ENCODE measurements around the gene EFNA1.

The EFNA1 gene

DNA sequence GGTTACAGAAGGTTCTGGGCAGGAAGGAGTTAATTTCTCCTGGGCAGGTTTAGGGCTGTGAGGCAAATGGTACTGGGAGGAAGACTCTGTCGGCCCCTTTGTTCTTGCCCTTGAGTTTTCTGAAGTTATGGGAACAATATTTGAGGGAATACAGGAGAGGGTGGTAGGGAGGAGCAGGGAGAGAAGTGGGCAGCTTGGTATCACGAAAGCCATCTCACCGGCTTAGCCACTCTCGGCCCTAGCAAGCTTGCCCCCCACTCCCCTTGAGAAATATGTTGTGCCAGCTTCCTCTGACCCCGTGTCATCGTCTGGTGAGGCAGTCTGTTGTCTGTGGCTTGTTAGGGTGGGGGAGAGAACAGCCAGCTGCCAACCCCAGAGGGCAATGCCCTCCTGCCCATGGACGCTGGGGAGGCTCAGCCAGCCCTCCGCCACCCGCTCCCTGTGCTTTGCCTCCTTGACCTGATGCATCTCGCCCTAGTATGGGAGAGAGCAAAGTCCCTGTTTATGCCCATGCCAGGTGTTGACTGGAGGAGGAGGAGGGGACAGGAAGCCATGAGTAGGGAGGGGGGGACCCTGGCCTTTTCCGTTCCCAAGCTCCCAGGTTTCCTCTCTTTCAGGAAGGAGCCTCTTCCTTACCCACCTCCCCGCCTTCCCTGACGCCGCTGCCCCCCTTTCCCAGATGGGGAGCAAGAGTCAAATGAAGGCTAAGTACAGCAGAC is 1.2 kb downstream of the EFNA1 start:
- no peaks in the 10 kb centered on the region for H3K9me3 Mint-ChIP-seq

DNA sequence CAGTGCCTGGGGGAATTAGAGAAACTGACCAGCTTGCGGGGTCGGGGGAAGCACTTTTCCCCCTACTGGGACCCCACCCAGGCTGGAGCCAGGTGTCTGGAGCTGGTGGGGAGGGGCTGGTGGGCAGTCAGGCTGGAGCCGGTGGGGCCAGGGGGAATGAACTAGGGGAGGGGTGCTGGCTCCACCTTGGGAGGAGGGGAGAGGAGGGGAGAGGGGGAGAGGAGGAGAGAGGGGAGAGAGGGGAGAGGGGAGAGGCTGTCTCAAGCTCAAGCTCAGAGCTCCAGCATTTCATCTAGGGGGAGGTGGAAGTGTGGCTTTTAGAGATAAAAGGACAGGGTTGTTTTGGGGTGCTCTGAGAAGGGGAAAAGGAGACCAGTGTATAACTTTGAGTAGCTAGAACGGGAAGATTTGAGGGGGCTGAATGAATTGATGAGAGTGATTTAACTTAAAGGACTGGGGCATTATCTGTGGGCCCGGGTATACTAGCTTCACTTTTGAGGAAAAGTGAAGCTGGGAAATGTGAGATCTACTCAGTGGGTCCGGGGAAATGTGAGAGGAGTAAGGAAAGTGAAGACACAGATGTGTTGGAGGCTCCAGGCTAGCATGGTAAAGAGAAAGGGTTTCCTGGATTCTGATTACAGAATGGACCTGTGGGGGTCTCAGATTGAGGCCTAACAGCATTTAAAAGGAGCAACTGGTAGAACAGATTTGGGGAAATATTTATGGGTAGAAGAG is 2.8 kb downstream of the EFNA1 start:
- no peak for ATAC-seq
- Mint-ChIP-seq H3K4me3 (no peak overlapping the region), H3K4me1 (peaks cover 45% of the 10 kb centered on the region)

More for the DNA sequence above, 1.2 kb downstream of the EFNA1 start:
- Mint-ChIP-seq H3K27me3 (peaks cover 39% of the 10 kb centered on the region), H3K27ac (no peak overlapping the region), H3K4me3 (peak overlapping the region; percentile 58 to 65), H3K4me1 (peaks cover 37% of the 10 kb centered on the region)
- ATAC-seq (no peak), DNase-seq (no peak)

DNA sequence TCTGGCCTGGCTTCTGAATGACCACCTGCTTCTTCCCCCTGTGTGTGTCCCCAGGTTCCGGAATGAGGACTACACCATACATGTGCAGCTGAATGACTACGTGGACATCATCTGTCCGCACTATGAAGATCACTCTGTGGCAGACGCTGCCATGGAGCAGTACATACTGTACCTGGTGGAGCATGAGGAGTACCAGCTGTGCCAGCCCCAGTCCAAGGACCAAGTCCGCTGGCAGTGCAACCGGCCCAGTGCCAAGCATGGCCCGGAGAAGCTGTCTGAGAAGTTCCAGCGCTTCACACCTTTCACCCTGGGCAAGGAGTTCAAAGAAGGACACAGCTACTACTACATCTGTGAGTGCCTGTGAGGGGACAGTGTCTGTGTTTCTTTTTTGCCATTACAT is 3.6 kb downstream of the EFNA1 start:
- peaks cover 44% of the 10 kb centered on the region for H3K4me1 Mint-ChIP-seq

More for the DNA sequence above, 2.8 kb downstream of the EFNA1 start:
- Mint-ChIP-seq H3K27ac (no peak overlapping the region), H3K27me3 (peaks cover 33% of the 10 kb centered on the region), H3K9me3 (no peaks in the 10 kb centered on the region)
- DNase-seq = no peak

DNA sequence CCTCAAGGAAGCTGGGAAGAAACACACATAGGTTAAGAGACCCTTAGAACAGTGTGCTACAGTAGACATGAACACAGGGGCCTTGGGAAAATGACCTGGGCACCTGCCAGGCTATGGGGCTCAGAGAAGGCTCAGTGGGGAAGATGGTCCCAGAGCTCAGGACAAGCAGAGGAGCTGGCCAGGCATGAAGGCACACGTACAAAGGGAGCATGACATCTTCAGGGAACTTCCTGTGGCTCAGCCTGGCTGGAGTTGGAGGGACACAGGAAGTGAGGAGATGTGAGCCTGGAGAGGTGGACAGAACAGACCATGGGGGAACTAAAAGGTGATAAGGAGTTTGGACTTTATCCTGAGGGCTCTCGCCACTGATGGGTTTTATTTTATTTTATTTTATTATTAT is 4.2 kb downstream of the EFNA1 start:
- Mint-ChIP-seq H3K4me1 (peaks cover 42% of the 10 kb centered on the region), H3K9me3 (no peaks in the 10 kb centered on the region), H3K4me3 (no peak overlapping the region), H3K27ac (no peak overlapping the region), H3K27me3 (peaks cover 19% of the 10 kb centered on the region)
- DNase-seq = no peak
- ATAC-seq = no peak

More for the DNA sequence above, 3.6 kb downstream of the EFNA1 start:
- DNase-seq (no peak), ATAC-seq (no peak)
- peaks cover 25% of the 10 kb centered on the region for H3K27me3 Mint-ChIP-seq
- no peaks in the 10 kb centered on the region for H3K9me3 Mint-ChIP-seq
- H3K4me3 Mint-ChIP-seq = no peak overlapping the region
- no peak overlapping the region for H3K27ac Mint-ChIP-seq

DNA sequence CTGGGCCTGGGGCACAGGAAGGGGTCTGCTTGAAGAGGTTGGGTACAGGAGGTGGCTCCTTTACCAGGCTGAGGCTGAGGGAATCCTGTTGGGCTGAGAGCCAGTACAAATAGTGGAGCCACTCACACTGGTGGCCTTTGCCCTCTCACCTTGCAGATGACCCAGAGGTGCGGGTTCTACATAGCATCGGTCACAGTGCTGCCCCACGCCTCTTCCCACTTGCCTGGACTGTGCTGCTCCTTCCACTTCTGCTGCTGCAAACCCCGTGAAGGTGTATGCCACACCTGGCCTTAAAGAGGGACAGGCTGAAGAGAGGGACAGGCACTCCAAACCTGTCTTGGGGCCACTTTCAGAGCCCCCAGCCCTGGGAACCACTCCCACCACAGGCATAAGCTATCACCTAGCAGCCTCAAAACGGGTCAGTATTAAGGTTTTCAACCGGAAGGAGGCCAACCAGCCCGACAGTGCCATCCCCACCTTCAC is 6.2 kb downstream of the EFNA1 start:
- H3K4me1 Mint-ChIP-seq = peaks cover 43% of the 10 kb centered on the region
- H3K27me3 Mint-ChIP-seq = no peaks in the 10 kb centered on the region
- no peak overlapping the region for H3K4me3 Mint-ChIP-seq
- no peak for ATAC-seq
- H3K9me3 Mint-ChIP-seq = no peaks in the 10 kb centered on the region
- no peak for DNase-seq
- no peak overlapping the region for H3K27ac Mint-ChIP-seq

DNA sequence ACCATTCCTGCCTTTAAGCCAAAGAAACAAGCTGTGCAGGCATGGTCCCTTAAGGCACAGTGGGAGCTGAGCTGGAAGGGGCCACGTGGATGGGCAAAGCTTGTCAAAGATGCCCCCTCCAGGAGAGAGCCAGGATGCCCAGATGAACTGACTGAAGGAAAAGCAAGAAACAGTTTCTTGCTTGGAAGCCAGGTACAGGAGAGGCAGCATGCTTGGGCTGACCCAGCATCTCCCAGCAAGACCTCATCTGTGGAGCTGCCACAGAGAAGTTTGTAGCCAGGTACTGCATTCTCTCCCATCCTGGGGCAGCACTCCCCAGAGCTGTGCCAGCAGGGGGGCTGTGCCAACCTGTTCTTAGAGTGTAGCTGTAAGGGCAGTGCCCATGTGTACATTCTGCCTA is 6.6 kb downstream of the EFNA1 start:
- peaks cover 42% of the 10 kb centered on the region for H3K4me1 Mint-ChIP-seq
- no peak for ATAC-seq
- DNase-seq = no peak
- H3K27ac Mint-ChIP-seq = no peak overlapping the region
- H3K27me3 Mint-ChIP-seq = no peaks in the 10 kb centered on the region
- H3K9me3 Mint-ChIP-seq = no peaks in the 10 kb centered on the region
- H3K4me3 Mint-ChIP-seq = peak overlapping the region; percentile 92 to 98

DNA sequence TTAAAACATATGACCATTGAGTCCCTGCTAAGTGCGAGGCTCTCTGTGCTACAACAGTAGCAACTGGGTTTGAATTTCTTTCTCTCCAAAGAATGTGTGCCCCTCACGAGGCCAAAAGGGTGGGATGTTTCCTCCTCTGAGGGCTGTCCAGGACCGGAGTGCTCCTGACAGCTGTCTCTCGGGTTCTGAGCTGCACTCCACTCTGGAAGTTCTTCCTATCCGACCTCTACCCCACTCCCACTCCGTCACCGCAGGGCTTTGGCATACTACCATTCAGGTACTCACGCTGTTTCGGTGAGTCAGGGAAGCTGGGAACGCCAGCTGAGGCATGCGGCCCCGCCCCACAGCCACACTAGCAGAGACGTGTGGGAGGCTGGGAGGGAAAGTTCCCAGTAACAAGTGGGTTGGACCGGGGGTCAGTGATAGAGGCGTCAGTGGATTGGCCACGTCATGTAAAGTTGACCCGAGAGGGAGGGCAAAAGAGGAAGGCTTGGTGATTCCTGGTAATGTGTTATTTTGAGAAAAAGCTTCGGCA is 7.3 kb downstream of the EFNA1 start:
- ATAC-seq (no peak), DNase-seq (no peak)
- Mint-ChIP-seq H3K27ac (peak overlapping the region; percentile 97 to 98), H3K4me1 (peaks cover 36% of the 10 kb centered on the region), H3K4me3 (peak overlapping the region; percentile 92 to 98), H3K9me3 (no peaks in the 10 kb centered on the region), H3K27me3 (no peaks in the 10 kb centered on the region)

DNA sequence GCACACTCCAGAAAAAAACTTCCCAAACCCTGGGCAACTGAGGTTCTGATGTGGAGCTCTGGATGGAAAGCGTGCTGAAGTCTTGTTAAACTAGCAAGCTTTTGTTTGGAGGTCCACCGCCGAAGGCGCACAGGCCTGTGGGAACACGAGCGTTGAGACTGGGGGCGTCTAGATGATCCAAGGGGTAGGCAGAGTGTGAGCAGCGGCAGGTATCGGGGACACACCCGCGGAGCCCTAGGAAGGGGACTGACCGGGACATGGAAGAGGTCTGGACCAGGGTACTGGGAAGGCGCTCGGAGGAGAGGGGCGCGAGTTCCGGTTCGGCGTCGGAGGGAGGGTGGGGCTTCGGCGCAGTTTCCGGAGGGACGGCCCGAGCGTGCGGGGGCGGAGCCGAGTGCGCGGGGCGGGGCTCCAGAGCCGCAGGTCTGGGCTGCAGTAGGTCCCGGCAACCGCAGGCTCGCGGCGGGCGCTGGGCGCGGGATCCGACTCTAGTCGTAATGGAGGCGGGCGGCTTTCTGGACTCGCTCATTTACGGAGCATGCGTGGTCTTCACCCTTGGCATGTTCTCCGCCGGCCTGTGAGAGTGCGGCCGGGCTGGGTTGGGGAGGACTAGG is 7.8 kb downstream of the EFNA1 start, which contains the start of gene SLC50A1:
SLC50A1 (plus strand) TSS at position 438 of the 614 bp plus-strand sequence; CDS start at position 498, 60 bp downstream.
- Mint-ChIP-seq H3K27ac (peak within 1 kb of the TSS; percentile 97 to 98), H3K4me3 (peak within 1 kb of the TSS; percentile 92 to 98), H3K27me3 (no peaks in the 10 kb centered on the region), H3K9me3 (no peaks in the 10 kb centered on the region), H3K4me1 (peaks cover 36% of the 10 kb centered on the region)
- DNase-seq (peak; percentile 93 to 95), ATAC-seq (peak; percentile 85)

DNA sequence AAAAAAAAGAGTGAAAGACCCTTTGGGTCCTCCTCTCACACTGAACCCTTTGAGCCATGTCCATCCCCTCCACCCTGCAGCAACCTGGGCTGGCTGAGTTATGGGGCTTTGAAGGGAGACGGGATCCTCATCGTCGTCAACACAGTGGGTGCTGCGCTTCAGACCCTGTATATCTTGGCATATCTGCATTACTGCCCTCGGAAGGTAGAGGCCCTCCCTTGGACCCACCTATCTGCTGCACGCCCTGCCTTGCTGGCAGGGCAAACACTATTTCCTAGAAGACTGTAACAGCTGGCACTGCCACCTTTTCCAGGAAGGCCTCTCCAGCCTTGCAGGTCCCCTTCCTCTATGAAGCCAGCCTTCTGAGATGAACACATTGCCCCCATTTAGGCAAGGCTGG is 9.1 kb downstream of the EFNA1 start:
- peak in 1 of 2 donors; percentile 32 for DNase-seq
- no peaks in the 10 kb centered on the region for H3K9me3 Mint-ChIP-seq
- H3K27me3 Mint-ChIP-seq = no peaks in the 10 kb centered on the region
- peak overlapping the region; percentile 92 to 98 for H3K4me3 Mint-ChIP-seq
- peak; percentile 23 for ATAC-seq
- H3K4me1 Mint-ChIP-seq = peaks cover 36% of the 10 kb centered on the region
- peak overlapping the region; percentile 42 to 97 for H3K27ac Mint-ChIP-seq

DNA sequence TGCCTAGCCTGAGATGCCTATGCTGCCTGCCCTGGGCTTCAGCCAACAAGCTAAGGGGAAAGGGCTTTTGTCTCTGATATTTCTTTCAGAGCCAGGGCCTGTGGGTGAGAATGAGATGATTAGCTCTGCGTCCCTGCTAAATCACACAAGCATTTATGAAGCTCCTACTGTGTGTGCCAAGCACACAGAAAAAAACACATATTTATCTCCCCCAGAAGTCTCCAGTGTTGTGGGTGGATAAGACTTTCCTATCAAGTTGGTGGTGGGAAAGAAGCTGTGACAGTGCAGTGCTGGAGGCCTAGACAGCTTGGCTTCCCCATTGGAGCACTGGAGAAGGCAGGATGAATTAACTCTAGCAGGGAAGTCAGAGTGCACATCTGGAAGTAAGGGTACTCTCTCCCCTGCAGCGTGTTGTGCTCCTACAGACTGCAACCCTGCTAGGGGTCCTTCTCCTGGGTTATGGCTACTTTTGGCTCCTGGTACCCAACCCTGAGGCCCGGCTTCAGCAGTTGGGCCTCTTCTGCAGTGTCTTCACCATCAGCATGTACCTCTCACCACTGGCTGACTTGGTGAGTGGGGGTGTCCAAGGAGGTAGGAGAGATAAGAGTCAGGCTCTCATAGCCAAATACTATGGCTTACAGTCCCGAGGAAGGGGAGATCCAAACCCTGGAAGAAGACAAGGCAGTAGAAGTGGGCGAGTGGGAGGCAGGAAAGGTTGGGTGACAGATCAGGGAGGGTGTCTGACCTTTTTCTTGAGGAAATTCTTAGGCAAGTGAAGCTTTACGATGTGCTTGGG is 9.7 kb downstream of the EFNA1 start:
- ATAC-seq (no peak), DNase-seq (no peak)
- no peaks in the 10 kb centered on the region for H3K27me3 Mint-ChIP-seq
- peak overlapping the region; percentile 92 to 98 for H3K4me3 Mint-ChIP-seq
- no peaks in the 10 kb centered on the region for H3K9me3 Mint-ChIP-seq
- peaks cover 36% of the 10 kb centered on the region for H3K4me1 Mint-ChIP-seq
- H3K27ac Mint-ChIP-seq = peak overlapping the region; percentile 12 to 42

DNA sequence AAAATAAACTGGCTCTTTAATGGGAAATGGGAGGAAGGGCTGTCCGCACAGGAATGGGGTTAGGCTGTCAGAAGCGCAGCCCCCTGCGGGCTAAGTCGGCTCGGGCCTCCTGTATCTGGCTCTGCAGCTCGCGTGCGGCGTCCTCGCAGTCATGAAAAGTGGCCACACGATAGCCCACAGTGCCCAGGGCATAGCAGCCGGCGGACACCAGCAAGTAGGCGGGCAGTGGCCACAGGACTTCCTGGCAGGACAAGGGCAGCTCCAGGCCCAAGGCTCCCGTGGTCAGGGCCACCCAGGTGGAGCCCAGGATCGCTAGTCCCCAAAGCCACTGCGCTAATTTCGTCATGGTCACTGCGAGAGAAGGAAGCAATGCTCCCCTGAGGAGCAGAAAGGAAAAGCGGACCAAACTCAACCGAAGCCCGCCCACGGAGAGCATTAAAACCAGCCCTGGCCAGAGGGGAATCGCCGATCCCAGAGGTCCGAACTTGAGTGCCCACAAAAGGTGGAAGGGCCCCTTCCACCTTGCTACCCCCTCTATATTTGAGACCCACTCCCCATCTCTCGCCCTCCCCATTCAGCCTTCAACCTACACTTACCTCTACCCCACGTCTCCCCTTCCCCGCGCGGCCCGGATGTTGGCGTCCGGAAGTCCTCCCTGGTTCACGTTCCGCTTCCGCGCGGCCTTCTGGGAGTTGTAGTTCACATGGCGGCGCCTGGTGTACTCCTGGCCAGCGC is 12.4 kb downstream of the EFNA1 start, which contains the start of gene DPM3:
DPM3 (minus strand) TSS at position 637 of the 735 bp plus-strand sequence; CDS start at position 346, 291 bp downstream.
- H3K27ac Mint-ChIP-seq = peak within 1 kb of the TSS; percentile 91 to 95
- DNase-seq (peak; percentile 82 to 87), ATAC-seq (peak; percentile 82)
- H3K4me1 Mint-ChIP-seq = peaks cover 30% of the 10 kb centered on the region
- H3K4me3 Mint-ChIP-seq = peak within 1 kb of the TSS; percentile 92
- no peaks in the 10 kb centered on the region for H3K27me3 Mint-ChIP-seq
- no peaks in the 10 kb centered on the region for H3K9me3 Mint-ChIP-seq

DNA sequence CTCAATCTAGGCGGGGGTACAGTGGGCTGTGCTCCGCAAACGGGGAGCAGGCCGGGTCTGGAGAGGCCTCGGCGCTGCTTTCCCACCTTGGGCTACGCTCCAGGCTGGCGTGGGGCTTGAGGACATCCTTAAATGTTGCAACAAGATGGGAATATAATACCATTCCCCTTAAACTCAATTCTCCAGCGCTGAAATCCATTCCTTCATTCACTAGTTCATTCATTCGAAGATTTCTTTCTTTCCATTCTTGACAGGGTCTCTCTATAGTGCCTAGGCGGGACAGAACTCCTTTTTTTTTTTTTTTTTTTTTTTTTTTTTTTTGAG is 12.9 kb downstream of the EFNA1 start:
- DNase-seq (no peak), ATAC-seq (no peak)
- H3K27ac Mint-ChIP-seq = peak overlapping the region; percentile 91 to 95
- peaks cover 28% of the 10 kb centered on the region for H3K4me1 Mint-ChIP-seq
- peaks cover 4% of the 10 kb centered on the region for H3K27me3 Mint-ChIP-seq
- peak overlapping the region; percentile 92 for H3K4me3 Mint-ChIP-seq
- H3K9me3 Mint-ChIP-seq = no peaks in the 10 kb centered on the region

DNA sequence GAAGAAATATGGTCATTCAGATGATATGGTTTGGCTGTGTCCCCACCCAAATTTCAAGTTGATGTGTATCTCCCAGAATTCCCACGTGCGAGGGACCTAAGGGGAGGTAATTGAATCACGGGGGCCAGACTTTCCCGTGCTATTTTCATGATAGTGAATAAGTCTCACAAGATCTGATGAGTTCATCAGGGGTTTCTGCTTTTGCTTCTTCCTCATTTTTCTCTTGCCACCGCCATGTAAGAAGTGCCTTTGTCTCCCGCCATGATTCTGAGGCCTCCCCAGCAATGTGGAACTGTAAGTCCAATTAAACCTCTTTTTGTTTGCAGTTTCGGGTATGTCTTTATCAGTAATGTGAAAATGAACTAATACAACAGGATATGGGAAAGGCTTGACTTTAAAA is 14.1 kb downstream of the EFNA1 start:
- H3K4me3 Mint-ChIP-seq = no peak overlapping the region
- H3K4me1 Mint-ChIP-seq = peaks cover 25% of the 10 kb centered on the region
- DNase-seq = no peak
- no peak for ATAC-seq
- no peak overlapping the region for H3K27ac Mint-ChIP-seq
- H3K27me3 Mint-ChIP-seq = peaks cover 14% of the 10 kb centered on the region
- no peaks in the 10 kb centered on the region for H3K9me3 Mint-ChIP-seq

DNA sequence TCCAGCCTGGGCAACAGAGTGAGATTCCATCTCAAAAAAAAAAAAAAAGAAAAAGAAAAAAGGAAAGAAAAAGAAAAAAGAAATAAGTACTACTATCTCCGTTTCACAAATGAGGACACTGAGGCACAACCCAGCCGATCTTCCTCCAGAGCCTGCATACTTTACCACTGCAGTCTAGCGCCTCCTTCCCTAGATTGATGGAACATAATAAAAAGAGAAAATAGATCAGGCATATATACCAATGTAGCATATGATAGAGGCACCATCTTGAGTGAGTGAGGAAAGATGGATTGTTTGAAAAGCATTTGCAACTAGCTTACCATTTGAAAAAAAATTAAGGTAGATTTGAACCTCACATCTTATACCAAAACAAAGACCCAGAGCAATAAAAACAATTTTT is 17.8 kb downstream of the EFNA1 start:
- DNase-seq (no peak), ATAC-seq (no peak)
- Mint-ChIP-seq H3K27ac (no peak overlapping the region), H3K27me3 (peaks cover 27% of the 10 kb centered on the region), H3K4me3 (no peak overlapping the region), H3K4me1 (no peaks in the 10 kb centered on the region), H3K9me3 (no peaks in the 10 kb centered on the region)
